IPS-NIHi11 (cell line): Measurements from ENCODE around the gene DRD2.

Source experiments
- DNase-seq: peaks from one replicate; pipeline ENCODE4 v3.0.0; 2012; ENCODE audit warnings: mixed read lengths, low spot score

The DRD2 gene

DNA sequence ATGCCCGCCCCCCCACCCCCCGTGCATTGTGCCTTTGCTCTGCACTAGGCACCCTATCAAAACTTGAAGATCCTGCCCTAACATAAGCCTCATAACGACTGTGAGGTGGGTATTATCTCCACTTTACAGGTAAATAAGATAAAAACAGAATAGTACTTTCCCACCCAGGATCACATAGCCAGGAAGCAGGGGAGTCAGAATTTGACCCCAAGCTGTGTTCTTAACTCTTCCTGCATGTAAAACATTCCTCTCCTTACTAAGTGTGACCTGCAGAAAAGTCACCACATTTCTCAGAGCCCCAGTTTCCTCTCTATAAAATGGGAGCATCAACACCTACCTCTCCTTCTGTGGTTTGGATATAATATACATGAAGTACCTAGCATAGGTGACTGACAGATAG lies 105.8 kb downstream of the DRD2 start:
- DNase-seq: no peak

DNA sequence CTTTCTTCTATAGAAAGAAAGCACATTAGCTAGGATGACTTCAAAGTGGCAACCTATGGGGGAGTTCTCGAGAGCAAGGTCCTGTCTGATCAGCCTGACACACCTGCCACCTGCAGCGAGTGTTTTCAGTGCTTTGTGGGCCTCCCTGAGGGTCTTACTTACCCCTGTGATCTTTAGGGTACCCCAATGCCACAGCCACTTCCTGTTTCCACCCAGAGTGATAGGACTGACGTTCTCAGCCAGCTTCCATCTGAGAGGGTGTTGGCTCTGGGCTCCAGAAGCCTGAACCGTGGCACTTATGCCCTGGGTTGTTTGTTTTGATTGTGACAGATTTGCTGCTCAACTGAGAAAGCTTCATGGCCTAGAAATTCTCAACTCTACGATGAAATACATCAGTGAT lies 109.3 kb downstream of the DRD2 start:
- DNase-seq: no peak

DNA sequence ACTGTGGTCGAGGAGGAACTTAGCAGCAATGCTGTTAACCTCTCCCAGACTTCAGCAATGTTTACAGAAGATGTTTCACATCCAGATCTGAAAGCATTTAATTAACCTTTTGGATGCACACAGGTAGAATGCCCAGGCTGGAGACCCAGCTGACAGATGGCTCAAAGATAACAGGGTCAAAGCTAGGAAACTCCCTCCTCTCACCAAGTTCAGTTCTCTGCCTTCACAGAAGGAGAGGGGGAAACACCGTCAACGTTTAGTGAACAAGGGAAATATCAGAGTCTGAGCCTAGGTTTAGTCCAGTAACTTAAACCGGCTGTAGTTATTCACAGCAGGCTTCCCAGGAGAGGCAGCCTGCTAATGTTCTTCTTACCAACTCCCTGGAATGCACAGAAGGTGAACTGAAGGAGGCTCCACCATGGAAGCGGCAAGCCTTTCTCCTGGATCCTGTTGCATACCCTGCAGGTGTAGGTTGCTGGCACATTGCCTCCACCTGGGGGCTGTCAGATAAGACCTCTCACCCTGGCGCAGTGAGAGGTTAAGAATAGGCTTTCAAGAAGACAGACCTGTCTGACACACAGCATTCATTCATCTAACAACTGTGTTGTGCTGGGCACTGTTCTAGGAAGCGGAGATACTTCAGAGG lies 111.1 kb downstream of the DRD2 start:
- DNase-seq: no peak

DNA sequence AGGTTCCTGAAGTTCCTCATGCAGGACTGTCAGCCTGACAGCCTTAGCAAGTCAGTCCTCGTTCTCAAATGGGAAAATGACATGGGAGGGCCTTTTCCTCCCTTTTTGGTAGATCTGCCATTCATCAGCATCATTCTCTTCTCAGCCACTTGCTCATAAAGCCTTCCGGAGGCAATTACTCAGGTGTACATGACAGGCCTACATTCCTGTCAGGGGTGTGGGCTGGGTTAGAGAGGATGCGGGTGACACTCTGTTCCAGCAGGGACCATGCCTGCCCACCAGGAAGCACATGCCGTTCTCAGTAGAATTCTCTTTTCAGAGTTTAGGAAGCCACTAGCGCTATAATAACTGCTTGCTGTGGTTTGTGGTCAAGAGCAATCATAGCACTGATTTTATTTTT lies 111.8 kb downstream of the DRD2 start:
- no peak for DNase-seq
